ENCODE data around the gene SNCG.
"Not testable (repeated sequence)": the region's sequence is repeated elsewhere in the genome, so short reads cannot be mapped to it uniquely, and the experiment has no call there.

The SNCG gene

DNA sequence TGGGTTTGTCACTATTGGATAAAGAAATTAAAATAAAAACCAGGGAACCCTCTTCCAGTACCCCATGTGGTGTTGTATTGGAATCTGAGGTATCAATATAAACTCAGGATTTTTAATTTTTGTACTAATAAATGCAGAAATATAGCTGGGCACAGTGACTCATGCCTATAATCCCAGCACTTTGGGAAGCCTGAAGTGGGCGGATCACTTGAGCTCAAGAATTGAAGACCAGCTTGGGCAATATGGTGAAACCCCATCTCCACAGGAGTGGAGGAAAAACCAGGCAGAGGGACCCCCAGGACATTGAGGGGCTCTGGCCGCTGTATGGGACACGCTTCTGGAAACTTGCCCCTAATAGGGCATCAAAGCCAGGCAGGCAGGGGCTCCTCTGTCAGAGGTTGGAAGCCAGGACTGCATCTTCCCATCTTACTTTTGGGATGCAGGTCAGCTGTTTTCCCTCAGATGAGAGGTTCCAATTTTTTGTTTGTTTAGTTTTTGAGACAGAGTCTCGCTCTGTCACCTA, 21.0 kb downstream of the SNCG start:
- DNase-seq, result no peak

DNA sequence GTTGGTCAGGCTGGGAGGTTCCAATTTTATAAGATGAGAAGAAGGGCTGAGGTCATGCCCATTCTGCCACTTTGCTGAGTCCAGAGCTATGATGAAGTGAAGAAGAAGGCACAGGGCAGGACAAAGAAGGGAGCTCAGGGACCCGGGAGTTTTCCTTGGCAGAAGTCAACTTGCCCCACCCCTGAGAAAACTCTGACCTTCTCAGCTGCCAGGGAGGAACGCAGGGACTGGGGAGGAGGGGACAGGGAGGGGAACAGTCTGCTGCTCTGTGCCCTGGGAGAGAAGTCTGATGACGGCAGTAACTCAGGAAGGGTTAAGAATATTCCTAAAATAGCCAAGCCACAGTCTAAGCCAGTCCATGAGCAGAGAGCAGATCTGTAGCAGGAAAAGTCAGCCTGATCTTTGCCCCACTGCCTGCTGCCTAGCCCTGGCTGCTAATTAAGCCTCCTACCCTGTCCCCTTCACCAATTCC, 21.6 kb downstream of the SNCG start:
- DNase-seq, result no peak

DNA sequence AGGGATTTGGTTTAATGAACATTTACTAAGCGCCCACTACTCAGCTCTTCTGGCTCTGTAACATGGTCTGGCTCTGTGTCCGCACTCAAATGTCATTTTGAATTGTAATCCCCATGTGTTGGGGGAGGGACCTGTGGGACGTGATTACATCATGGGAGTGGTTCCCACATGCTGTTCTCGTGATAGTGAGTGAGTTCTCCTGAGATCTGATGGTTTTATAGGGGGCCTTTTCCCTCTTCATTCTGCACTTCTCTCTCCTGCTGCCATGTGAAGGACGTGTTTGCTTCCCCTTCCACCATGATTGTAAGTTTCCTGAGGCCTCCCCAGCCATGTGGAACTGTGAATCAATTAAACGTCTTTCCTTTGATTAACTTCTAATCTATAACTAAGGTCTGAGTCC, 22.6 kb downstream of the SNCG start:
- not testable (repeated sequence) for DNase-seq

DNA sequence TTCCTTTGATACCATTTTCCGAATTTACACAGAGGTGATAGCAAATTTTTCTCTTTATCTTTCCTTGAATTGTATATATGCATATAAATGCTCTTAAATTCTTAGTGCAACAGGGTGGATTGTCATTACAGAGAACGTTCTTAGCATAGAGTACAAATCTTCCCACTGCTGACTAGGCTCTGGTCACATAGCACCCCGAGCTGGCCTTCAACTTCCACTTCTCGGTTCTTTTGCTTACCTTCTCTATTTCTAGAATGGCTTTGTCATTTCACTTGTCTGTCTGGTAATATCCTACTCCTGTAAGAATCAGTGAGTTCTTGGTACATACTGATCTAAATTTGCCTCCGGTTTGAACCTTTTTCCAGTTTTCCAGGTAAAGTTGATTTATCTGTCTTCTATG, 23.3 kb downstream of the SNCG start:
- no peak for DNase-seq

DNA sequence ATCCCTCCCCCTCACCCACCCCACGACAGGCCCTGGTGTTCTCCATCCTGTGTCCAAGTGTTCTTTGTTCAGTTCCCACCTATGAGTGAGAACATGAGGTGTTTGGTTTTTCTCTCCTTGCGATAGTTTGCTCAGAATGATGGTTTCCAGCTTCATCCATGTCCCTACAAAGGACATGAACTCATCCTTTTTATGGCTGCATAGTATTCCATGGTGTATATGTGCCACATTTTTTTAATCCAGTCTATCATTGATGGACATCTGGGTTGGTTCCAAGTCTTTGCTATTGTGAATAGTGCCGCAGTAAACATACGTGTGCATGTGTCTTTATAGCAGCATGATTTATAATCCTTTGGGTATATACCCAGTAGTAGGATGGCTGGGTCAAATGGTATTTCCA, 26.1 kb downstream of the SNCG start:
- not testable (repeated sequence) for DNase-seq

DNA sequence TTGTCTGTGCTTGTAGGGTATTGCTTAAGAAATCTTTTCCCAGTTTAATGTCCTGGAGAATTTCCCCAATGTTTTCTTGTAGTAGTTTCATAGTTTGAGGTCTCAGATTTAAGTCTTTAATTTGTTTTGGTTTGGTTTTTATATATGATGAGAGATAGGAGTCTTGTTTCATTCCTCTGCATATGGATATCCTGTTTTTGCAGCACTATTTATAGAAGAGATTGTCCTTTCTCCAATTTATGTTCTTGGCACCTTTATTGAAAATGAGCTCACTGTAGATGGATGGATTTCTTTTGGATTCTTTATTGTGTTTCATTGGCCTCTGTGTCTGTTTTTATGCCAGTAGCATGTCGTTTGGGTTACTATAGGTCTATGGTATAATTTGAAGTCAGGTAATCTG, 30.1 kb downstream of the SNCG start:
- DNase-seq, result no peak

DNA sequence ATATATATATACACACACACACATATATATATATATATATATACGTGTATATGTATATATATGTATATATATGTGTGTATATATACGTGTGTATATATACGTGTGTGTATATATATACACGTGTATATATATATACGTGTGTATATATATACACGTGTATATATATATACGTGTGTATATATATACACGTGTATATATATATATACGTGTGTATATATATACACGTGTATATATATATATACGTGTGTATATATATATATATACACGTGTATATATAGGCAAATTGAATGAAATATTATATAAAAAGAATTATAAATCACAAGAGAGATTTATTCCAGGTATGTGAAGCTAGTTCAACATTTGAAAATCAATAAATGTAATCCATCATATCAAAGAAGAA, 33.0 kb downstream of the SNCG start:
- not testable (repeated sequence) for DNase-seq

DNA sequence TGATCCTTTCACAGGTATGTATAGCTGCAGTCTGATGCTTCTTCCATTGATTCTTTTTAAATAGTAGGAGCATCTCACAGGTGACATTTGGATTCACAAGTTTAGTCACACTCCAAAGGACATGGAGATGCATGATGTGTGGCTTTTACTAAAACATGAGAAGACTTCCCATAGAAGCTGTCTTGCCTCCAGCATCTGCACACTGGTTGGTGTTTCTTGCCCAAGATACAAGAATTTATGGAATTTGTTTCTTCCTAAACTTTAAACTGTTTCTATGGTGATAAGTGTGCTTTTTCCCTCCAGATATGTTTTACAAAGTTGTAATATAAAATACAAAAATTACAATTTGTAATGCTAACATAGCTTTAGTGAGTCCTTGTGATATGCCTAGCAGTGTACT, 34.1 kb downstream of the SNCG start:
- no peak for DNase-seq

DNA sequence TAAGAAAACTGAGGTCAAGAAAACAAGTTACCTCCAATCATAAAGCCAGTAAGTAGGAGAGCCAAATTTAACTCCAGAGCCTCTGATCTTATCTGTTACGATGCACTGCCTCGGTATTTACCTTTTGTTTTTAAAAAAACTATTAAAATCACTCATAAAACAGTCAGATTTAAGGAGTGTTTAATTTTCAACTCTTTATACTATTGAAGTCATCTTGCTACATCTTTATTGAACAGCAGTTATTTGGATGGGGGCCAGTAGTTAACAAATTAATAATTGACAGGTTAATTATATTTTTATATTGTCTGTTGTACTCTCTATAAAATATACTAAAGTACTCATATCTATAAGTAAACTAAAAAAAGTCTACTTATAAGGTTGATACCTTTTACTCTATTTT, 34.5 kb downstream of the SNCG start:
- no peak for DNase-seq

DNA sequence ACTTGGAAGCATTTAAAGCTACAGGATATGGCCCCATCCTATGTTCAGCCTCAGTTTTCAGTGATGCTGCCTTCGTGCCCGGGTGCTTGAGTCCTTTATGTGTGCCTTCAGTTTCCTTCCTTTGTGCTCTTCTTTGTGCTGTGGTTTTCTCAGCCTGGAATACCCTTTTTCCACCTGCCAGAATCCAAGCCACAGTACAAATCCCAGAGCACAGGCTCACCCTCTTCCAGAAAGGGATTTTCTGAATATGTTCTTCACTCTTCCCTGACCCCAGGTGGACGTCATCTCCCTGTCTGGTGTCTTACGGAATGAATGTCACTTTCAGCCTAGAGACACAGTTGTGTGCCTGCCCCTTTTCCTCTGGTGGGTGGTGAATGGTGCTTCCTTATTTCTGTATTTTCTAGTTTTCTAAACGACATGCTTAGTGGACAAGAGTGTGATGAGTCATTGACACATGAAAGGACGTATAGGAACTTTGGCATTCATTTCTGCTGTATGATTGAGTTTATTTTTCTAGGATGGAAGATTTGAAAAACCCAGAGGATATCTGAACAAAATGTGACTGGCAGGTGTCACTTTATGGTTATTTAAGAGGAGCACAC, 41.5 kb downstream of the SNCG start:
- not testable (repeated sequence) for DNase-seq

DNA sequence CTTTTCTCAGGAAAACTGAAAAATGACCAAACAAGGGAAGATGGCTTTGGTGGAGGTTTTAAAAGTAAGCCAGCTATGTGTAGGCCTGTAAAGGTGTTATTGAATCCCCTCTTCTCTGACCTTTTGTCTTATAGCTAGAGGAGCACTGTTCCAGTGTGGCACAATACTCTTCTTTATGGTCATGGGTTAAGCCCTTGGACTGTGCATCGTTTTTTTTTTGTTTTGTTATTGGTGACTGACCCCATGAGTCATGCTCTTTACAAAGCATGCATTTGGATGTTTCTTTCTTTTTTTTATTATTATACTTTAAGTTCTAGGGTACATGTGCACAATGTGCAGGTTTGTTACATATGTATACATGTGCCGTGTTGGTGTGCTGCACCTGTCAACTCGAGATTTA, 42.1 kb downstream of the SNCG start:
- DNase-seq, result no peak

DNA sequence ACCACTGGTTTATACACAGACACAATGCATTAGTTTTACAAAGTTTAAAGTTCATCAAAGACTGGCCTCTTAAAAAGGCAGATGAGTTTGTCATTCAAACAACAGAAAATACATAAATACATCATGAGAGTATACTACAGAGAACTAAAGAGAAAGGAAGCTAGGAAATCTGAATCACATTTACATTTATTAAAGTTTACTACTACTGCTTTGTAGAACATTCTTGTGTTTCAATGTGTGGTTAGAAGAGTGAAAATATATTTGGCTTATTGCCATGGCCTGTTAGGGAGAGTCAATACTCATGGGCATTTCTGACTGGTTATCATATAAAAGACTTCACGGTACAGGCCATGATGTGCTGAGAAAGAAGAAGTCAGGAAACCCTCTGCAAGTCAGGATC, 48.7 kb downstream of the SNCG start:
- DNase-seq, result not testable (repeated sequence)

DNA sequence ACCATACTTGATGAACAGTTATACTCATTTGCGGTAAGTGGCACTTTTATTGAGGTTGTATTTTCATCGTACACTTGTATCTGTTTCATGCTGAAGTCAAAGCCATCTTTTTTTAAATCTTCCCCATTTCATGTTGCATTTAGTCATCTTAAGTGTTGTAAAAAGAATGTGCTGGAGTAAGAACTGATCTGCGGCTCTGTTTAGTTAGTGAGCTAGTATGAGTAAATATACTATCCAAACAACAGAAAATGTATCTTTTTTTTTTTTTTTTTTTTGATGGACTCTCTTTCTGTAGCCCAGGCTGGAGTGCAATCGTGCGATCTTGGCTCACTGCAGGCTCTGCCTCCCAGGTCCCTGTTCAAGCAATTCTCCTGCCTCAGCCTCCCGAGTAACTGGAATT, 49.3 kb downstream of the SNCG start:
- not testable (repeated sequence) for DNase-seq

DNA sequence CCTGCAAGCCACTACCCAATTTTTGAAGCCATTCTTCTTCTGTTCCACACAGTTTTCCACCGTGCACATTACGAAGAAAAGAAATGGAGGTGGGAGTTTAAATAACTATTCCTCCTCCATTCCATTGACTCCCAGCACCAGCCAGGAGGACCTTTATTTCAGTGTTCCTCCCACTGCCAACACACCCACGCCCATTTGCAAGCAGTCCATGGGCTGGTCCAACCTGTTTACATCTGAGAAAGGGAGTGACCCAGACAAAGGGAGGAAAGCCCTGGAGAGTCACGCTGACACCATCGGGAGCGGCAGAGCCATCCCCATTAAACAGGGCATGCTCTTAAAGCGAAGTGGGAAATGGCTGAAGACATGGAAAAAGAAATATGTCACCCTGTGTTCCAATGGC, 49.9 kb downstream of the SNCG start:
- DNase-seq, result not testable (repeated sequence)

DNA sequence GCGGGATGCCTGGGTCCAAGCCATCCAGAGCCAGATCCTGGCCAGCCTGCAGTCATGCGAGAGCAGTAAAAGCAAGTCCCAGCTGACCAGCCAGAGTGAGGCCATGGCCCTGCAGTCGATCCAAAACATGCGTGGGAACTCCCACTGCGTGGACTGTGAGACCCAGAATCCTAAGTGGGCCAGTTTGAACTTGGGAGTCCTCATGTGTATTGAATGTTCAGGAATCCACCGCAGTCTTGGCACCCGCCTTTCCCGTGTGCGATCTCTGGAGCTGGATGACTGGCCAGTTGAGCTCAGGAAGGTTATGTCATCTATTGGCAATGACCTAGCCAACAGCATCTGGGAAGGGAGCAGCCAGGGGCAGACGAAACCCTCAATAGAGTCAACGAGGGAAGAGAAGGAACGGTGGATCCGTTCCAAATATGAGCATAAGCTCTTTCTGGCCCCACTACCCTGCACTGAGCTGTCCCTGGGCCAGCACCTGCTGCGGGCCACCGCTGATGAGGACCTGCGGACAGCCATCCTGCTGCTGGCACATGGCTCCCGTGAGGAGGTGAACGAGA, 50.8 kb downstream of the SNCG start:
- not testable (repeated sequence) for DNase-seq
